HepG2 (cell line): ENCODE data around the gene RBBP8NL. TPM values are rescaled to one million over a fixed set of nuclear protein-coding genes. Genes with fewer than 3 reads are reported as not detected.
A peak's percentile ranks its signal among the peaks of the same experiment; 100 is the strongest.

Experiments
- BCL6 ChIP-seq: IDR thresholded peaks from 2 replicates; pipeline ENCODE4 v1.6.1; 2016; ENCODE audit warnings: missing genetic modification reagents, missing compliant biosample characterization
- ETV5 ChIP-seq: IDR thresholded peaks from 2 replicates; pipeline ENCODE4 v1.6.1; 2018; ENCODE audit warnings: missing biosample characterization, missing genetic modification reagents, inconsistent platforms, borderline replicate concordance
- LCORL ChIP-seq, 2 experiments: fragments of 450-650 bp in 1 of 2; sonication (generic) in 1 of 2; formaldehyde crosslinking in 1 of 2; IDR thresholded peaks; 2 replicates each; pipeline versions ENCODE4 v1.5.0 to v1.6.1; 2017 to 2020; ENCODE audit warnings: antibody characterized with exemption in 1 of 2, missing genetic modification reagents in 1 of 2
- MXD1 ChIP-seq: sonication (generic); formaldehyde crosslinking; IDR thresholded peaks from 2 replicates; pipeline ENCODE4 v1.4.0; 2020; ENCODE audit warnings: mild to moderate bottlenecking, missing genetic modification reagents
- PHF8 ChIP-seq: sonication (generic); formaldehyde crosslinking; IDR thresholded peaks from 2 replicates; pipeline ENCODE4 v1.5.0; 2020; ENCODE audit warnings: missing genetic modification reagents
- PRDM4 ChIP-seq: sonication (generic); formaldehyde crosslinking; IDR thresholded peaks from 2 replicates; pipeline ENCODE4 v1.9.0; 2021; ENCODE audit warnings: missing genetic modification reagents, borderline replicate concordance
- TAF1 ChIP-seq: sonication (generic); formaldehyde crosslinking; IDR thresholded peaks from 2 replicates; pipeline ENCODE4 v1.4.0; 2020; ENCODE audit warnings: missing genetic modification reagents
- TBX3 ChIP-seq: fragments of 450-650 bp; IDR thresholded peaks from 2 replicates; pipeline ENCODE4 v1.6.1; 2017; ENCODE audit warnings: antibody characterized with exemption, mild to moderate bottlenecking, inconsistent platforms, borderline replicate concordance
- TFDP1 ChIP-seq: IDR thresholded peaks from 2 replicates; pipeline ENCODE4 v1.6.1; 2016; ENCODE audit warnings: missing compliant biosample characterization, missing genetic modification reagents, borderline replicate concordance
- ZNF230 ChIP-seq: sonication (generic); formaldehyde crosslinking; IDR thresholded peaks from 2 replicates; pipeline ENCODE4 v1.4.0; 2020; ENCODE audit warnings: mild to moderate bottlenecking, missing genetic modification reagents
- ZNF235 ChIP-seq: sonication (generic); formaldehyde crosslinking; IDR thresholded peaks from 2 replicates; pipeline ENCODE4 v1.8.1; 2023; ENCODE audit warnings: mild to moderate bottlenecking, missing genetic modification reagents, borderline replicate concordance
- ZNF687 ChIP-seq: sonication (generic); formaldehyde crosslinking; IDR thresholded peaks from 2 replicates; pipeline ENCODE4 v1.5.1; 2020; ENCODE audit warnings: mild to moderate bottlenecking, missing genetic modification reagents, moderate library complexity
- ZSCAN20 ChIP-seq: sonication (generic); formaldehyde crosslinking; IDR thresholded peaks from 2 replicates; pipeline ENCODE4 v1.4.0; 2020; ENCODE audit warnings: missing genetic modification reagents, mild to moderate bottlenecking, borderline replicate concordance
- polyA plus RNA-seq, 8 experiments: library from polyadenylated mRNA; depleted of rRNA in 3 of 8; stranded (reverse) in 7 of 8; unstranded in 1 of 8; fragments of >200 nt; fragmentation: Illumina TruSeq in 4 of 8; extraction: Trizol in 4 of 8; gene quantifications; 2 replicates each; pipeline versions ENCODE4 v1.2.1 to v1.2.3, GENCODE V29; 2011 to 2016; ENCODE audit warnings: low read depth in 4 of 8, missing spikeins in 1 of 8, mixed read lengths in 1 of 8; ENCODE audit not compliant: insufficient read depth in 1 of 8
- total RNA-seq, 5 experiments: library from RNA; depleted of rRNA; stranded (reverse); fragments of >200 nt; fragmentation: Illumina TruSeq; extraction: Trizol; gene quantifications; 2 replicates each; pipeline ENCODE4 v1.2.3, GENCODE V29; 2016; ENCODE audit warnings: low read depth in 1 of 5

Gene RBBP8NL
- total and polyA plus RNA-seq, 2 of the 13 experiments (the other 11 are each of a cell fraction or from before 2014, with no cell fraction given), result 0.69 to 0.86 TPM

GRCh38 chr20:62370807-62371587 is 56.3 kb downstream of the RBBP8NL start (continued):
- TF ChIP-seq TFDP1 (CRISPR knock-in tag) (peak; percentile 75; the same call in 1 of the 2 replicates), MXD1 (peak; percentile 67; the same call in 1 of the 2 replicates), BCL6 (CRISPR knock-in tag) (peak; percentile 98), TAF1 (CRISPR knock-in tag) (peak; percentile 59; the same call in 1 of the 2 replicates), PRDM4 (CRISPR knock-in tag) (peak; percentile 38; the same call in 1 of the 2 replicates), TBX3 (peak; percentile 13; the same call in 1 of the 2 replicates), PHF8 (CRISPR knock-in tag) (peak; percentile 17; the same call in 1 of the 2 replicates), ZNF687 (CRISPR knock-in tag) (peak; percentile 96), ZNF235 (peak; percentile 95; the same call in 1 of the 2 replicates), LCORL (IDR thresholded peaks at IDR 0.05) (no peak), LCORL (CRISPR knock-in tag; IDR thresholded peaks at IDR 0.05) (peak; percentile 53; the same call in 1 of the 2 replicates), ETV5 (CRISPR knock-in tag) (peak; percentile 12; the same call in 1 of the 2 replicates), ZNF230 (CRISPR knock-in tag) (no peak; the same call in 1 of the 2 replicates), ZSCAN20 (CRISPR knock-in tag) (peak; percentile 73; the same call in 1 of the 2 replicates)
